Suprapubic skin (tissue), 3 donors: Measurements from ENCODE around the gene NCKAP5.

ENCODE experiments used
- CTCF ChIP-seq, 2 donors: fragments of 200-600 bp in 1 of 2; fragments of 450-650 bp in 1 of 2; sonication (generic) in 1 of 2; IDR thresholded peaks; one replicate each; pipeline ENCODE4 v1.5.1; 2016 to 2019; ENCODE audit warnings: antibody characterized with exemption in 2 of 2, mild to moderate bottlenecking in 1 of 2, moderate library complexity in 1 of 2
- EP300 ChIP-seq: sonication (generic); formaldehyde crosslinking; IDR thresholded peaks from one replicate; pipeline ENCODE4 v1.6.1; 2017; ENCODE audit warnings: antibody characterized with exemption
- POLR2A ChIP-seq, 2 donors: fragments of 450-650 bp; IDR thresholded peaks; one replicate each; pipeline ENCODE4 v1.6.1; 2017; ENCODE audit warnings: antibody characterized with exemption in 2 of 2, mild to moderate bottlenecking in 2 of 2, moderate library complexity in 2 of 2

GRCh38 chr2:132701810-132702209, 866.5 kb downstream of the NCKAP5 start:
- TF ChIP-seq POLR2A (IDR thresholded peaks at IDR 0.05), result no peak
- no peak for TF ChIP-seq EP300
- no peak for TF ChIP-seq CTCF (IDR thresholded peaks at IDR 0.05)
